ENCODE results near the gene GALNT17.
"Not testable (repeated sequence)": the region's sequence is repeated elsewhere in the genome, so short reads cannot be mapped to it uniquely, and the experiment has no call there.

GALNT17 gene

DNA sequence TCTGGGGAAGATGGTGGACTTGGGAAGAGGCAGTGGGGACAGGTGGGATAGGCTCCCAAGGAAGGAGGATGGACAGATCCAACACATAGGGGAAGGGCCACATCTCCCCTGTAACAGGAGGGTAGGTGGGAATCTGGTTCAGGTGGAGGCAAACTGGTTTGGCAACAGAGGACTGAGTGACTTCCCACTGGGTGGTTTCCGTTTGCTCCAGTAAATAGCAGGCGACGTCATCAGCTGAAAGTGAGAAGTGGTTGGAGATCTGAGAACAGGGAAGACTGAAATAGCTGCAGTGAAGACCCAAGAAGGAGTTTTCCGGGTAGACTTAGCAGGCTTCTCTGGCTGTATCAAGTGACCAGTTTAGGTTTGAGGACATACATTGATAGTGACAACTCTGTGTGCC lies 504.4 kb downstream of the GALNT17 start:
- no peak for DNase-seq (ENCODE audit: low spot score)

DNA sequence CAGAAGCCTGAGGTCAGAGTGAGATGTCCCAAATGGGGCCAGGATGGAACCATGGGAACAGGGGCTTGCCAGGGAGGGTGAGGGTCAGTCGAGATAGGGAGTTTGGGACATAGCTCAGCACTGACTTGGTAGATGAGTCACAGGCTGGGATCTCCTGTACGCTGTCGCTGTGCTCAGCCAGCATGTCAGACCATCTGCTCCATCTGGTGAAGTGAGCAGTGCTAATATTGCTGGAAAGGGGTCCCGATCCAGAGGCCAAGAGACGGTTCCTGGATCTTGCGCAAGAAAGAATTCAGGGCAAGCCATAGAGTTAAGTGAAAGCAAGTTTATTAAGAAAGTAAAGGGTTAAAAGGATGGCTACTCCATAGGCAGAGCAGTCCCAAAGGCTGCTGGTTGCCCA lies 505.6 kb downstream of the GALNT17 start:
- no peak for DNase-seq (ENCODE audit: low spot score)

DNA sequence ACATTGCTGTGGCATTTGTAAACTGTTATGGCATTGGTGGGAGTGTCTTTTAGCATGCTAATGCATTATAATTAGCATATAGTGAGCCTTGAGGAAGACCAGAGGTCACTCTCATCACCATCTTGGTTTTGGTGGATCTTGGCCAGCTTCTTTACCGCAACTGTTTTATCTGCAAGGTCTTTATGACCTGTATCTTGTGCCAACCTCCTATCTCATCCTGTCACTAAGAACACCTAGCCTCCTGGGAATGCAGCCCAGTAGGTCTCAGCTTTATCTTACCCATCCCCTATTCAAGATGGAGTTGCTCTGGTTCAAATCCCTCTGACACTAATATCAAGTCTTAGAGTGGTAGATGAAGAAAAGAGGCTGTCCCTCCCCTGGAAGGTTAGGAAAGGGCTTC lies 506.2 kb downstream of the GALNT17 start:
- no peak for DNase-seq (ENCODE audit: low spot score)

DNA sequence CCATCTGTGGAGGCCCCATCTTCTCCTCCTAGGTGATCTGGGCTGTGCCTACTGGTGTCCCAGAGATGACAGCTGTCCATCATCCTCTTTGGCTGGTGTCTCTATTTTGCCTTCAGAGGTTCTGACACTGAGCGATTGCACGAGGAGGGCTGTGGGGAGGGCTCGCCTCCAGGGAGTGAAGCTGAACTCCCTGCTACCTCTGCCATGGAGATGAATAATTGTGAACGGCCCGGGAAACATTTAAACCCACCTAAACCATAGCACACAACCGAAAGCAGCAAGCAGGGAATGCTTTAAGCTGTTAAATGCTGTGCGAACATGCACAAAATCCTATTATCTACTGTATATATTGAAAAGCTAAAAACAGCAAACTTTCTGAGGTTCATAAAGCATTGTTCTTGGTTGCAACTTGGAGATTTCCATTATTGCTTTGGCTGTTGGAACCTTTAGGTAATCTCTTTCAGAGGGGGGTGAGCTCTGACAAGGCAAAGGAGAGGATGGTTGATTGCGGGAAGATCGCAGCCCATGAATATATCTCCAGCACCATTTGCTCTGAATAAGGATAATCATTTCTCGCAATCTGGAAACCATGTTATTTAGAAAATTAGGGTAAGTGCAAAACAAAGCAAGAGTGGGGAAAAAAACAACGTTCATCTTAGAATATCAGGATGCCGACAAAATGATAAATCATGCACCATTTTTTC lies 507.6 kb downstream of the GALNT17 start:
- no peak for DNase-seq (ENCODE audit: low spot score)

DNA sequence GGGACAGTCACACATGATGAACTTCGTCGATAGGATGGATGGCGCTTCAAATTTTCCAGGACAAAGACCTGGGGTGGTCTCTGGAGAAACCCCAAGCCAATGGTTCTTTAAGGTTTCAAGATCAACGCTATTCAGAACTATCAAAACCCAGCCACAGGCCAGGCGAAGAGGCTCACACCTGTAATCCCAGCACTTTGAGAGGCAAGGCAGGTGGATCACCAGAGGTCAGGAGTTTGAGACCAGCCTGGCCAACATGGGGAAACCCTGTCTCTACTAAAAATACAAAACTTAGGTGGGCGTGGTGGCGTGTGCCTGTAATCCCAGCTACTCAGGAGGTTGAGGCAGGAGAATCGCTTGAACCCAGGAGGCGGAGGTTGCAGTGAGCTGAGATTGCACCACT lies 511.1 kb downstream of the GALNT17 start:
- DNase-seq (ENCODE audit: low spot score): not testable (repeated sequence)

DNA sequence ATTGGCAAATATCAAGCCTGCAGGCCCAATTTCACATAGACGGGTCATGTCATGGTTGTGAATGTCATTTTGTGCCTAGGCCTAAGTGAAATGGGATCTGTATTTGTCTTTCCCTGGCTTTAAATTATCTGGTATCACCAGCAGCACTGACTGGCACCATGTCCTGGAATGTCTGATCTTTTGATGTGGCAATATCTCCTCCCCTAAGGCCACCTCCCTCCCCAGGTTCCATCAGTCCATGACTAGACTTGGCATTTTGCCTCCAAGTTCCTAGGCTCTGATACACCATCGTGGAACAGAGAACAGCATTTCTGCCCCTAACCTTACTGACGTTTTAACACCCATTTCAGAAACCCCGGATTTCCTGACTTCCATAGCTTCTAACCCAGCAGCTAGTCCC lies 513.9 kb downstream of the GALNT17 start:
- no peak for DNase-seq (ENCODE audit: low spot score)

DNA sequence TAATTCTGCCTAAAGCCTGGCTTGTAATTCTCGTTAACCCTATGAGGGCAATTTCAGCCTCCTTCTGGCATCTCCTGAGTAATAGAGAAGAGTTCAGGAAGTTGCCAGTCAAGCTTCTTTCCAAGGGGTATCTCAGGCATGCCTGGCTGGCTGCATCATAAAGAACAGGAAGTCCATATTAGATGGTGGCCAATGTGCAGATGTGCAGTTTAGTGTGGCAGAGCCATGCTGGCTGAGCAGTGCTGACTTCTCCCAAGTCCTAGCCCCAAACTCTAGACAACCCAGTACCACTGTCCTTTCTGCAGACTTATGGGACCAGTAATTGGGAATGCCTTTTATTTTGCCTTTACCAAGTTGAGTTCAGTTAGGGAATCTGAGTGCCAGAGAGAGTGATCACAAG lies 517.9 kb downstream of the GALNT17 start:
- DNase-seq (ENCODE audit: low spot score): no peak

DNA sequence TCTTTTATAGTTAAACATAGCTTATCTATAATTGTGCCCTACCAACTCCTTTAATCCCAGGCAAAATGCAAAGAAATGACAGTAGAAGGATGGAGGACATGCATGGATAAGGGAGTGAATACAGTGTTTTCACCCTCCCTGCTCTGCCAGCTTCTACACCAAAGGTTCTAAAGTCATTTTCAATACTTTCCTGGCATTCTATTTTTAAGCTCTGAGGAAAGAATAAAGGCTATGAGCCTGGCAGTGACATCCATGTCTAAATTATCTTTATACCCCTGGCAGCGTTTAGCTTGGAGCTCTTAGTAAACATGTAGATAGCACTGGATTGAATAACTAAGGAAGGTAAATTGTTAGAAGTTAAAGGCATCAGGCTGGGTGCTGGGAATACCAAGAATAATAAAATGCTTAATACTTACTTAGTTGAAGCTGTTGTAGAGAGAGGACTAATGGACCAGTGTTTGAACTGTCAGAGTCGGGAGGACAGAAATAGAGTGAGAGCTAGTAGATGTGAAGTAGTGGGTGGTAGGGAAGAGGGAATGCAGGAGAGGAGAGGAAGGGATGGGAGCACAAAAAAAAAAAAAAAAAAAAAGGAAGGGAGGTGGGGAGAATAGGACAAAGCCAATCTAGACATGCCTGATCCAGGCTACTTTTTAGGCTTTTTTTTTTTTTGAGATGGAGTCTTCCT lies 518.9 kb downstream of the GALNT17 start:
- no peak for DNase-seq (ENCODE audit: low spot score)

DNA sequence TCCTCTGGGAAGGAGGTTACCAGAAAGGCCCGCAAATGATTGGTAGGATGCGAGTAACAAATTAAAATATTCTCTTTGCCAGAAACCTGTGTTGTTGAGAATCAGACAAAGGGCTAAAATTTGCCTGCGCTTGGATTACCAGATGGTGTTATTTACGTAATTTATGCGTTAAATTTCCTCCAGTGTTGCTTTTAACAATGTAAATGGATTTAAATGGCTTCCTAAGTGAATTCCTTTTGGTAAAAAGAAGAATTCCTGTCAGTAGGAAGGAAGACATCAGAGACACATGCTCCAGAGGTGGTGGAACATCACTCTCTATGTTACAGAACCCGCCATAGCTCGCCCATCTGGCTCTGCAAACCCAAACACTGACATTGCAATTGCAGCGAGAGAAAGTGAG lies 520.6 kb downstream of the GALNT17 start:
- DNase-seq (ENCODE audit: low spot score): no peak

DNA sequence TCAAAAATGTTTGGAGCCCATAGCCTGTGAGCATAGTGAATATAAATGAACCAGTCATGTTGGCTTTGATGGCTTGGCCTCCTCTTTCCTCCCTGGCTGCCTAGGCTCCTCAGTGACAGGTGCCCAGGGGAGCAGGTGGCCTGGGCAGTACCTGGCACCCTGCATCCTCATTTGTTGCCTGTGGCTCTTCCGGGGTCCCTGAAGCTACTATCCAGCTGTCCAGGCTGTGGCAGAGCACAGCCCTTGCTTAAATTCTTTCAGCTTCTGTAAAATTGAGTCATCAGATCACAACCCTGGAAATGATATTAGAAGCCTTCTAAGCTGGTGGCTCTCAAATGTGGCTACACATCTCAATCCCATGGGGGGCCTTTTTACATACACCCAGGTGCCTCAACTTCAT lies 525.4 kb downstream of the GALNT17 start:
- no peak for DNase-seq (ENCODE audit: low spot score)

DNA sequence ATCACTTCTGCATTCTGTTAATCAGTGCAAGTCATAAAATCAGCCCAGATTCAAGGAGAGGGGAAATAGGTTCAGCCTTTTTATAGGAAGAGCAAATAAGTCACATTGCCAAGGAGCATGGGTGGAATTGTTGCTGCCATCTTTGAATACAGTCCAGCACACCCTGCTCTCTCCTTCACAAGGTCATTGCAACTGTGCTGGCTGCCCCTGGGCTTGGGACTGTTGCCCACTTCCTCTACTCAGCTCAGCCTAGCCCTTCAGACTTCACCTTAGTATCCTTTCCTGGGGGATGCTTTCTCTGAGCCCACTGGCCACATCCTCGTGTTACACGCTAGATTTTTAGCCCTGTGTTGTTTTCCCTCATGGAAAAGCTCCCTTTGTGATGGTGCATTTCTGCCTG lies 527.7 kb downstream of the GALNT17 start:
- no peak for DNase-seq (ENCODE audit: low spot score)

DNA sequence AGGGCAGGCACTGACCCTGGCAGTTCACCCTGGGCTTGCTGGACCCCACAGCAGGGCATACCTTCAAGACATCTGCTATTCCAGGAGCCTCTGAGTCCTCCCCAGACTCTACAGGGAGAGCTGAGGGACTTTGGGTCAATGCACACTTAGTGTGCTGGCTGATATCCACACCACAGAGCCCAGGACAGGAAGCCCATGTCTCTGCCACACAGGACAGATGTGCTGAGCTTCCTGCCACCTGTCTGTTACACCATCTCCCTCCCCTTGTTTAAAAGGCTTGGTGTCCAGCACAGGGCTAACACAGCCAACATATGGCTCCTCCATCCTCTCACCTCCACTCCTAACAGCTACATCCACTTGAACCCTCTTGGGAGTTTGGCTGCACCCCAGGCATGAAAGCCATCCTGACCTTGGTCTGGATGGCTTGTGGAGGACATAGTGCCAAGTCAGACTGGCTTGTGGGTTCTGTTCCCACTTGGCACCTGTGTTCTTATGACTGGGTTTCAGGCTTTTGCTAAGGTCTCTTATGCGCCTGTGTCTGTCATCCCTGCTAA lies 529.8 kb downstream of the GALNT17 start:
- no peak for DNase-seq (ENCODE audit: low spot score)

DNA sequence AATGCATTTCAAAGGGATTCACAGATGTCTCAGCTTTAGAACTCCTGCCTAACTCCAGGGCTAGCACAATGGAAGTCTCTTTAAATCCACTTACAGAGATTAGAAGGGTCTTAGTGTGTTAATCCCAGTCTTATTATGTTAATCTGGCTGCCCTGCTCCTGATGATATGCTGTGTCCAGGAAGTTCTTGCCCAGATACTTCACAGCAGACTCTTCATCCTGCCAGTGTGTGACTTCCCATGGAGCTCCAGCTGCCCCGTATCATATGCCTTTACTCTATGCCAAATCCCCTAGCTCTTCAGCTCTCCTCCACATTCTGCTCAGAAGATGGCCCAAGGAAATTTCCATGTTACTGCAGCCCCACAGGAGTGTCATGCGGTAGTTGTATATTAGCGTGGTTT lies 533.8 kb downstream of the GALNT17 start:
- no peak for DNase-seq (ENCODE audit: low spot score)

DNA sequence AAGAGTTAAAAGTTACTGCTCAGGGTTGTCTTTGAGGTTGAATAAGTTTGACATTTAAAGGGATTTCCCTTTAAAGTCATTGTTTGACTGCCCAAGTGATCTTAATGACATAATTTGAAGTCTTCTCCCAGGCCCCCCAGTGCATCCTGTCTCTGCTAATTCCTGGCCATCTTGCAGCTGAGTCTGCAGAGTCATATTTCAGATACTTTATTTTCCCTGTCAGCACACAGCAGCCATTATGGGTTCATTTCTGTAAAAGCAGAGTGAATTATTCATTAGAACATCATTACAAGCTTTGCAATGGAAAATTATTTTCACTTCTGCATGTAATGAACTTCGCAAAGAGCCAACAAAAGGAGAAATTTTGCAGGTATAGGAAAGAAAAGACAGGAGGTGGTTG lies 536.6 kb downstream of the GALNT17 start:
- no peak for DNase-seq (ENCODE audit: low spot score)

DNA sequence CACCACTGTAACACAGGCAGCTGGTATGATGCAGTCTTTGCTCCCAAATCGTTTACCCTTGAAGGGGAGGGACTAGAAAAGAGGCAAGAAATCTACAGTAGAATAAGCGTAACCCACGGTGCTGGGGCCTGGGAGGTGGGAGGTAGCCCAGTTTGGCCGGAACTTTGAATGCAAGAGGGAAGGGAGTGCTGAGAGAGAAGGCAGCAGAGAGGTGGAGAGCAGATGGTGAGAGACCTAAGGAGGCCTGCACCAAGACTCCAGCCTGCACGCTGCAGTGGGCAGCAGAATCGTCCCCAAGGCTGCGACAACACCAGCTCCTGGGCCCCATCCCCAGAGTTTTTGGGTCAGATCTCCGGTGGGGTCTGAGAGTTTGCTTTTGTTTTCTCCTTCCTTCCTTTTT lies 547.5 kb downstream of the GALNT17 start:
- DNase-seq (ENCODE audit: low spot score): no peak

DNA sequence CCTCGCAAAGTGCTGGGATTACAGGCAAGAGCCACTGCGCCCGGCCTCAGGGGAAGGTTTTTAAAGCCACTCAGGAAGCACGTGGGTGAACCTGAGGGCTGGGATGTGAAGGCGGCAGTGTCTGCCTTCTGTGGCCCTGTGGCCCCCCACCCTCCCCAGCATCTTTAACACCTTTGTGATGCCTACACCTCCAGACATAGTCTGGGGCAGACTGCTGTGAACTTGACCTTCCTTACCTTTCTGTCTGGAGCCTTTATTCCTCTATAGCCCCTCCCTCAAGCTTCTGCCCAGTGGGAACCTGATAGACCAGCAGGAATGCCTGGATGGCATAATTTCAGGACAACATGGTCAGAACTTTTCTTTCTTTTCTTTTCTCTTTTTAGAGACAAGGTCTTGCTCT lies 550.2 kb downstream of the GALNT17 start:
- DNase-seq (ENCODE audit: low spot score): no peak

DNA sequence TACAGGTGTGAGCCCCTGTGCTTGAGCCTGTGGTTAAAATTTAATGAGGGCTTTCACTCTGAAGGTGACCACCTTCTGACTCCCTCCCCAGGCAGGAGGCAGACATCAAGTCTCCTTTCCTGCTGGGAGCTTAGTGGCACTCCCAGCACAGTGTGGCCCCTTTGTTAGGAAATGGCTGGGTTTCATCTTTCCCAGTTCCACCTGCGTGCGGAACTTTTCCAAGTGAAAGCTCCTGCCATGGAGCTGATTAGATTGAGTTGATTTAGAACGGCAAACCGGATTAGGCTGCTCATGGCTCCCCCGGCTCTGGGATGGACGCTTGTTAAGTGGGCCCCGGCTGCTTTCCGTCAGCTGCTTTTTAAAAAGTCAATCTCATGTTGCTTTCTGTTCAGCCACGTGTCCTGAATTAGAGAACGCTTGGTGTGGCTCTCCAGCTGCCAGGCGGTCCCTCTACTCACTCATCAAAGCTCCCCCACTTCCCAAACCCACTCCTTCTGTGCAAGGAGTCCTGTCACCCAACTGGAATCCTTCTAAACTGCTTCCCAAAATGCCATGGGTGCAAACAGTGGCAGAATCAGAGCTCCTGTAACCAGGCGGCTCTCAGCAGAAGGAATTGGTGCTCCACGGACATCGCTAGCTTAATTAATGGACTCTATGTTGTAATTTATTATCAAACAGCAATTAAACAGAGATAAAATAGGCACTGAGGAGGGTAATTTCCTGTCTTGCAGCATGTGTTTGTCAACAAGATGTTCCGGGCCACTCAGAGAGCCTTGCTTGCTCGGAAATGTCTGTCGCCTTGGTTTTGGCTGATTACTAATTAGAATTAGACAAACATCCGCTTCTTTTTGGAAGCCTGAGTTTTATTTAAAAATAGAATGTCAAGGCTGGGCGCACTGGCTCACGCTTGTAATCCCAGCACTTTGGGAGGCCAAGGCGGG lies 551.2 kb downstream of the GALNT17 start:
- no peak for DNase-seq (ENCODE audit: low spot score)

DNA sequence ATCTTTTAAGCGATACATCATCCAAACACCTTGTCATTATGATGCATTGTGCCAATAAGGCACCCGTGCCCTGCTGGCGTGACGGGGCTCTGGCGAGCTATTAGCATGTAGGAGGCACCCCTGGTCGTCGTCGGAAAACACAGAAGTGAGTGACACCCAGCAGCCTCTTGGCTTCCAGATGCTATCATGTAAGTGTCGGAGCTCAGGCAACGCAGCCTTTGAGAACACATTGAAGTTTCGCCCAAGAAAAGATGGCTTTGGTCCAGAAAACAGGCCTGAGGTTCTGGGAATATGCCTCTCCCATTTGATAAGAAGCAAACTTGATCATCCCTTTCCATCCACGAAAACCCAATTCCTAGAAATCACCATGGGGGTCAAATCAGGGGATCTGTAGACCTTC lies 555.3 kb downstream of the GALNT17 start:
- DNase-seq (ENCODE audit: low spot score): no peak

DNA sequence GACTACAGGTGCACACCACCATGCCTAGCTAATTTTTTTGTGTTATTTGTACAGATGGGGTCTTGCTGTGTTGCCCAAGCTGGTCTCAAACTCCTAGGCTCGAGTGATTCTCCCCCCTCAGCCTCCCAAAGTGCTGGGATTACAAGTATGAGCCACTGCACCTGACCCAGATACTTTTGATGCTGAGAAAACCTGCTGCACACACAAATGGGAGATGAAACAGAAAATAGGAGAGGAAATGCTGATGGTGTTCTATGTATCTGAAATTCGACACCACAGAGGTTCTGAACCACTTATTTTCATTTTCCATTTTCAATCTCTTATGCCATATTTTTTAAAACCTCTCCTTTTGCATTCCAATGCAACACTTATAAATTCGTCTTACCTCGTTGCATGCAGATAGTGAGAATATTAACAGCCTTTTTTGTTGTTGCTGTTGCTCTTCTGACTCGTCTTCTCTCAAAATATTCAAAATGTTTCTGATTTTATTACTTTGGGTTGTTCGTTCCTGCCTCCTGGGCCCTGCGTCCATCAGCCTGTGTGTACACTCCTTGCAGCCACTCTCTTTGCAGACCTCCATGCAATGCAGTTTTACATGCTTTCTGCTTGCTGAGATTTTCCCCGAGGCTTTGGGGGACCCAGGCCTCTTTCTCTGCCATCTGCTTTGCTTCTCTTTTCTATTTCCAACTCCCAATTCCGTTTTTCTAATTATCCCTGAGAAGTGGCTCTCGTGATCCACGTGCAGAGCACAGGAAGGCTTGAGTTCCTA lies 556.1 kb downstream of the GALNT17 start:
- no peak for DNase-seq (ENCODE audit: low spot score)

DNA sequence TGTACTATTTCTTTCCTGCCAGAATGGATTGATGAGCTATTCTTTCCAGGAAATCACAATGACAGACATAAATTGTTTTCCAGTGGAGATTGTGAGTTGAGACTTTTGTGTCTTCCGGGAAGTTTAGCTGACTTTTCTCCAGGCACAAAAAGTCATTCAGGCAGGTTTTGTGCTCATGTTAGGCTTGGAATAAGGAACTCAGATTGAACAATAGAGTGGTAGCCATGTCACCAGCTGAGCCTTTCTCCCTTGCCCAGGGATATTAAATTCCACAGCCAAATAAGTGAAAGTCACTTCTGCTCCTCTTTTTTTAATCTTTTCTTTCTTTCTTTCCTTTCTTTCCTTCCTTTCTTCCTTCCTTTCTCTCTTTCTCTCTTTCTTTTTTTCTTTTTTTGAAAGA lies 559.6 kb downstream of the GALNT17 start:
- no peak for DNase-seq (ENCODE audit: low spot score)

DNA sequence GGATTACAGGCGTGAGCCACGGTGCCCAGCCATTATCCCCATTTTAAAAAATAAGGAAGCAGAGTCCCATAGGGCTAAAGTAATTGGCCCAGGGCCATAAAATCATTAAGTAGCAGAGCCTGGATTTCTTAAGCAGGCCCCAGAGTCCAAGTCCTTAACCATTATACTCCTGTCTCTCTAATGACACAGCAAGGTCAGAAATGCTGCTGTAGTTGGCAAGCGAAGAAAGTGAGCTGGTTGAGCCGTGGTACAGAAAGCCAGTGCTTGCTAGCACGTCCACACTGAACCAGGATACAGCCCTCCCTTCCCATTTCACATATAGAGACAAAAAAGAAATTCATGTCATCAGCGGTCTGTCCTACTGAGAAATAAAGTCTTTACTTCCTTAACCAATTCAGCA lies 562.7 kb downstream of the GALNT17 start:
- DNase-seq (ENCODE audit: low spot score): no peak

DNA sequence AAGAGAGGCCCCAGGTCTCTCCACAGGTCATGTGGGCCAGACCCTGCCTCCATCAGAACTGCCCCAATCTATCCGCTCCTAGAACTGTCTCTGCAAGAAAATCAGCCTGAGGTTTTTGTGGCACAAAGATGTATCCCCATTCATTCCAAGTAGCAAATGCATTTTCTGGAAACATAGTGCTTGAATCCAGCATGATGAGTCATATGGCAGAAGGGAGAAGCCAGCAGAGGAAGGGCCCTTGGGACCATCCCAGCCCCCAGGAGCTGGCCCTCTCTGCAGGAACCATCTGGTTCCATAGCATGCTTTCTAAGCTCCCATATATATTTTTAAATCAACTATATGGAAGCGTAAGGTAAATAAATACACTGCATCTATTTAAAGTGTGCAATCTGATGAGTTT lies 563.2 kb downstream of the GALNT17 start:
- DNase-seq (ENCODE audit: low spot score): no peak
